Measurements from ENCODE around the gene TMEM101. TPM values are rescaled to one million over a fixed set of nuclear protein-coding genes. Genes with fewer than 3 reads are reported as not detected.
A peak's percentile ranks its signal among the peaks of the same experiment; 100 is the strongest.

The TMEM101 gene
- total and polyA plus RNA-seq, 2 of the 13 experiments (the other 11 are each of a cell fraction or from before 2014, with no cell fraction given): 72.0 to 100 TPM

- TF ChIP-seq PCBP2 (optimal IDR thresholded peaks at IDR 0.05; ENCODE audit: low read depth, low read length, poor library complexity, severe bottlenecking) (no peak), ZNF446 (CRISPR knock-in tag; IDR thresholded peaks at IDR 0.05) (no peak), TARDBP (CRISPR knock-in tag; IDR thresholded peaks at IDR 0.05) (peak; percentile 86), SMARCE1 (IDR thresholded peaks at IDR 0.05; ENCODE audit: borderline replicate concordance) (no peak), ZNF720 (CRISPR knock-in tag; IDR thresholded peaks at IDR 0.05) (no peak), ZFP62 (CRISPR knock-in tag; IDR thresholded peaks at IDR 0.05) (no peak), ZNF737 (CRISPR knock-in tag; IDR thresholded peaks at IDR 0.05; ENCODE audit: borderline replicate concordance) (no peak; the same call in 1 of the 2 replicates), ATF4 (CRISPR knock-in tag; IDR thresholded peaks at IDR 0.05) (peak in 1 of 2 experiments; percentile 71; a peak in 1 of 4 replicates), ZNF343 (CRISPR knock-in tag; IDR thresholded peaks at IDR 0.05) (no peak; the same call in 1 of the 2 replicates), MLXIP (CRISPR knock-in tag; IDR thresholded peaks at IDR 0.05; ENCODE audit: borderline replicate concordance) (0 out of 2 replicates have a peak, but pooled peaks have one; percentile 84), NFE2L2 (IDR thresholded peaks at IDR 0.05; ENCODE audit: low read length) (no peak), EZH2 (conservative IDR thresholded peaks at IDR 0.05; ENCODE audit: low read depth, low read length) (no peak), RBM22 (optimal IDR thresholded peaks at IDR 0.05; ENCODE audit: low read length) (no peak), KDM5A (IDR thresholded peaks at IDR 0.05; ENCODE audit: borderline replicate concordance, low read length) (no peak), RARG (CRISPR knock-in tag; IDR thresholded peaks at IDR 0.05; ENCODE audit: low read depth) (no peak), GATAD2A (CRISPR knock-in tag; IDR thresholded peaks at IDR 0.05) (peak; percentile 72), PAX8 (CRISPR knock-in tag; IDR thresholded peaks at IDR 0.05; ENCODE audit: borderline replicate concordance) (peak; percentile 62; the same call in 1 of the 2 replicates), ZNF205 (CRISPR knock-in tag; IDR thresholded peaks at IDR 0.05) (peak; percentile 64; the same call in 1 of the 2 replicates), ZNF646 (CRISPR knock-in tag; IDR thresholded peaks at IDR 0.05) (no peak)
Measured at GRCh38 chr17:43983515-43984411, 31.0 kb downstream of the TMEM101 start (continued).

All from HepG2 (cell line).